ENCODE measurements around the gene MYO9A. TPM values are rescaled to one million over a fixed set of nuclear protein-coding genes. Genes with fewer than 3 reads are reported as not detected.

Gene MYO9A
- polyA plus RNA-seq, 3 donors, result 3.9 to 6.6 (median 5.0) TPM

DNA sequence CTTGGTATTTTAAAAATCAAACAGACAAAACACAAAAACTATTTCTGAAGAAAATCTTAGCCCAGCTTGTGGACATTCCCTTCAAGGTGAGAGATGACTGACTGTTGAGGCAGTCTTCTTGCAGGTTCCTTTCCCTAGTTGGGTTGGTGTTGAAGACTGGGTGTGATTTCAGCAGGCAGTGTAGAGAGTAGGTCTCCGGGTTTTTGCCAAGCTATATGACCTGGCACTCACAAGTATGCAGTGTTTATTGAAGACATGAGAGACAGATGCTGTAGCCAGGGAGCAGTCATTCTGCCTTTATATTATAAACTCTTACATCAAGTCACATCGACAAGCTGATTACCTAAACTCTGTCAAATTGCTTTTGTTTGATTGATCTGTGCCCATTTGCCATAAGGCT is 17.8 kb upstream of the MYO9A start:
- Mint-ChIP-seq H3K27ac (no peak overlapping the region), H3K27me3 (ENCODE audit: low read depth in 3 of 3) (no peaks in the 10 kb centered on the region), H3K4me3 (no peak overlapping the region), H3K9me3 (no peaks in the 10 kb centered on the region), H3K4me1 (no peaks in the 10 kb centered on the region), H3K36me3 (no peaks in the 10 kb centered on the region)
- TF ChIP-seq, protein P1, sequence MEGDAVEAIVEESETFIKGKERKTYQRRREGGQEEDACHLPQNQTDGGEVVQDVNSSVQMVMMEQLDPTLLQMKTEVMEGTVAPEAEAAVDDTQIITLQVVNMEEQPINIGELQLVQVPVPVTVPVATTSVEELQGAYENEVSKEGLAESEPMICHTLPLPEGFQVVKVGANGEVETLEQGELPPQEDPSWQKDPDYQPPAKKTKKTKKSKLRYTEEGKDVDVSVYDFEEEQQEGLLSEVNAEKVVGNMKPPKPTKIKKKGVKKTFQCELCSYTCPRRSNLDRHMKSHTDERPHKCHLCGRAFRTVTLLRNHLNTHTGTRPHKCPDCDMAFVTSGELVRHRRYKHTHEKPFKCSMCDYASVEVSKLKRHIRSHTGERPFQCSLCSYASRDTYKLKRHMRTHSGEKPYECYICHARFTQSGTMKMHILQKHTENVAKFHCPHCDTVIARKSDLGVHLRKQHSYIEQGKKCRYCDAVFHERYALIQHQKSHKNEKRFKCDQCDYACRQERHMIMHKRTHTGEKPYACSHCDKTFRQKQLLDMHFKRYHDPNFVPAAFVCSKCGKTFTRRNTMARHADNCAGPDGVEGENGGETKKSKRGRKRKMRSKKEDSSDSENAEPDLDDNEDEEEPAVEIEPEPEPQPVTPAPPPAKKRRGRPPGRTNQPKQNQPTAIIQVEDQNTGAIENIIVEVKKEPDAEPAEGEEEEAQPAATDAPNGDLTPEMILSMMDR (IDR thresholded peaks at IDR 0.05), result no peak
- no peak overlapping the region for H3K4me3 ChIP-seq (replicated peaks in 1 of 3; ENCODE audit: low read depth in 2 of 3, low read length in 3 of 3)
- intact Hi-C loops (cut with micrococcal nuclease), result no loop called here
- H3K4me2 ChIP-seq (replicated peaks; ENCODE audit: extremely low read depth, low read length, poor library complexity, severe bottlenecking), result no peak overlapping the region
- no peak for DNase-seq
- no peaks in the 10 kb centered on the region for H3K9me3 ChIP-seq (replicated peaks in 1 of 2; ENCODE audit: control insufficient read depth in 1 of 2, insufficient read depth in 1 of 2, low read length in 2 of 2)
- no peaks in the 10 kb centered on the region for H3K79me2 ChIP-seq (ENCODE audit: insufficient read depth, low read length)
- H3K27me3 ChIP-seq (ENCODE audit: control insufficient read depth in 2 of 2, insufficient read depth in 2 of 2, low read length in 2 of 2), result no peaks in the 10 kb centered on the region
- no peak overlapping the region for H2AFZ ChIP-seq (ENCODE audit: insufficient read depth, low read depth, low read length, poor library complexity, severe bottlenecking)
- WGBS (ENCODE audit: insufficient coverage), result no CpG with 5 or more reads among the region's 2 CpGs
- no peak overlapping the region for H3K27ac ChIP-seq (ENCODE audit: low read depth in 1 of 2, low read length in 2 of 2)
- no peaks in the 10 kb centered on the region for H4K20me1 ChIP-seq (ENCODE audit: insufficient read depth, low read length)
- no peaks in the 10 kb centered on the region for H3K4me1 ChIP-seq (ENCODE audit: control insufficient read depth in 1 of 2, insufficient read depth in 2 of 2, low read length in 2 of 2)
- no peaks in the 10 kb centered on the region for H3K36me3 ChIP-seq (replicated peaks in 1 of 2; ENCODE audit: control insufficient read depth in 1 of 2, insufficient read depth in 2 of 2, low read length in 2 of 2)
- H3K9ac ChIP-seq (ENCODE audit: insufficient read depth, low read length, poor library complexity, severe bottlenecking), result no peak overlapping the region

DNA sequence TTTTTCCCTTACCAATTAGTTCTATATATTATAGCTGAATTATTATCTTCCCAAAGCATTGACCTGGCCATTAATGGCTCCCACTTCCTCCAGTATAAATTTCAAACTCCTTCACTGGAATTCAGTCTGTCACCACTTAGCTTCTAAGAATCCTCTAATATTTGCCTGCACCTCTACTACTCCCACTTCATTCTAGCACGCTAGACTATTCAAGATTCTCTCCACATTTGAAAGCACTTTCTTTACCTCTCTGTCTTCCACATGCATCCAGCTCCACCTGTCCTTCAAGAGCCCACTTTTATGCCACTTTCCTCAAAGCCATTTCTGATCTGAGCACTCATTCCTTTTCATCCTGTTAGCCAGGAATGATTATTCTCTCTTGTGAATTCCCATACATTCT is 15.3 kb upstream of the MYO9A start:
- Histone ChIP-seq H3K9ac (ENCODE audit: insufficient read depth, low read length, poor library complexity, severe bottlenecking) (no peak overlapping the region), H3K27ac (ENCODE audit: low read depth in 1 of 2, low read length in 2 of 2) (no peak overlapping the region), H3K79me2 (ENCODE audit: insufficient read depth, low read length) (no peaks in the 10 kb centered on the region), H3K36me3 (replicated peaks in 1 of 2; ENCODE audit: control insufficient read depth in 1 of 2, insufficient read depth in 2 of 2, low read length in 2 of 2) (no peaks in the 10 kb centered on the region), H2AFZ (ENCODE audit: insufficient read depth, low read depth, low read length, poor library complexity, severe bottlenecking) (no peak overlapping the region), H3K4me2 (replicated peaks; ENCODE audit: extremely low read depth, low read length, poor library complexity, severe bottlenecking) (no peak overlapping the region), H4K20me1 (ENCODE audit: insufficient read depth, low read length) (no peaks in the 10 kb centered on the region), H3K27me3 (ENCODE audit: control insufficient read depth in 2 of 2, insufficient read depth in 2 of 2, low read length in 2 of 2) (no peaks in the 10 kb centered on the region), H3K9me3 (replicated peaks in 1 of 2; ENCODE audit: control insufficient read depth in 1 of 2, insufficient read depth in 1 of 2, low read length in 2 of 2) (no peaks in the 10 kb centered on the region), H3K4me1 (ENCODE audit: control insufficient read depth in 1 of 2, insufficient read depth in 2 of 2, low read length in 2 of 2) (no peaks in the 10 kb centered on the region), H3K4me3 (replicated peaks in 1 of 3; ENCODE audit: low read depth in 2 of 3, low read length in 3 of 3) (no peak overlapping the region)
- TF ChIP-seq, protein P1 (IDR thresholded peaks at IDR 0.05), result no peak
- Mint-ChIP-seq H3K36me3 (no peaks in the 10 kb centered on the region), H3K27ac (no peak overlapping the region), H3K9me3 (no peaks in the 10 kb centered on the region), H3K4me3 (no peak overlapping the region), H3K27me3 (ENCODE audit: low read depth in 3 of 3) (peaks cover 0 to 2% (median 0%) of the 10 kb centered on the region in 3 donors), H3K4me1 (no peaks in the 10 kb centered on the region)
- intact Hi-C loops (cut with micrococcal nuclease), result no loop called here
- 100% methylated on average over 1 of the region's 1 CpG for WGBS (ENCODE audit: insufficient coverage)
- DNase-seq, result no peak
